HG02642 (cell line): ENCODE results near the gene CADM2.

ENCODE experiments used
- ATAC-seq: cut with Tn5 transposase; IDR thresholded peaks from one replicate; pipeline ENCODE4 v1.9.1; 2021; ENCODE audit warnings: mild to moderate bottlenecking; ENCODE audit not compliant: unreplicated experiment, poor library complexity

Gene CADM2

GRCh38 chr3:84983490-84983889 lies 24.7 kb downstream of the CADM2 start:
- no peak for ATAC-seq

- ATAC-seq, result no peak
Measured at GRCh38 chr3:84984429-84984828, 25.6 kb downstream of the CADM2 start.

GRCh38 chr3:84985795-84986194 lies 27.0 kb downstream of the CADM2 start:
- no peak for ATAC-seq

GRCh38 chr3:84987706-84988504 lies 29.1 kb downstream of the CADM2 start:
- ATAC-seq, result no peak

GRCh38 chr3:84989102-84989501 lies 30.3 kb downstream of the CADM2 start:
- ATAC-seq, result no peak

- ATAC-seq, result no peak
Measured at GRCh38 chr3:84991422-84991900, 32.7 kb downstream of the CADM2 start.

- no peak for ATAC-seq
Measured at GRCh38 chr3:84993956-84994355, 35.2 kb downstream of the CADM2 start.

- no peak for ATAC-seq
Measured at GRCh38 chr3:84998545-84998944, 39.8 kb downstream of the CADM2 start.

GRCh38 chr3:85003479-85003878 lies 44.7 kb downstream of the CADM2 start:
- ATAC-seq, result no peak

- no peak for ATAC-seq
Measured at GRCh38 chr3:85004147-85004546, 45.4 kb downstream of the CADM2 start.

DNA sequence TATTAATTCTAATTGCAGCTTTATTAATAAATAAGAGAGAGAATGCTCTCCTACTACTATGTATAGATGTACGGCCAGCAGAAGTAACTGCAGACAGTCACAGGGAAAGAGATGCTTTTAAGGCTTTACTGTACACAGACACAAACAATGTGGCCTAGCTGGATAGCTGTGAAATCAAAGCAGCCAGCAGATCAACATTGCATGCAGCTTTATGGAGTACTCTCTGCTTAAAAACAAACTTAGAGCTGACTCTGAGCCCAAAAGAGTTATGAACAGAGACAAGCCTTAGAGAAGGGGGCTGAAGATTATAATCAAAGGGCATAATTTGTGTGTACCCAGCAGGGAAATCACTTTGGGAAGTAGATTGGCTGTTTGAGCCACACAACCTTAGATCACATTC lies 47.2 kb downstream of the CADM2 start:
- ATAC-seq, result no peak

- no peak for ATAC-seq
Measured at GRCh38 chr3:85007195-85008094, 48.7 kb downstream of the CADM2 start.

DNA sequence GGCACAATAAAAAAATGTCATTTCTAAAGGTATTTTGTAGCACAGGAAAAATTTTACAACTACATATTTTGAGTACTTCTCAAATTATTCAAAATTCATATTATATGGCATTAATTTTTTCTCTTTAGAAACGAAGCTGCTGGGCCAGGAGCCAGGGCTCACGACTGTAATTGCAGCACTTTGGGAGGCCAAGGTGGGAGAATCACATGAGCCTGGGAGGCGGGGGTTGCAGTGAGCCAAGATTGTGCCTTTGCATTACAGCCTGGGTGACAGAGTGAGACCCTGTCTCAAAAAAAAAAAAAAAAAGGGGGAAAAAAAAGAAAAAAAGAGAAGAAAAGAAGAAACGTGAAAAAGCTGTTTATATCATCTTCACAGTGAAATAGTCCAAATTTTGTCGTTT lies 62.0 kb downstream of the CADM2 start:
- no peak for ATAC-seq

- no peak for ATAC-seq
Measured at GRCh38 chr3:85030052-85030451, 71.3 kb downstream of the CADM2 start.

DNA sequence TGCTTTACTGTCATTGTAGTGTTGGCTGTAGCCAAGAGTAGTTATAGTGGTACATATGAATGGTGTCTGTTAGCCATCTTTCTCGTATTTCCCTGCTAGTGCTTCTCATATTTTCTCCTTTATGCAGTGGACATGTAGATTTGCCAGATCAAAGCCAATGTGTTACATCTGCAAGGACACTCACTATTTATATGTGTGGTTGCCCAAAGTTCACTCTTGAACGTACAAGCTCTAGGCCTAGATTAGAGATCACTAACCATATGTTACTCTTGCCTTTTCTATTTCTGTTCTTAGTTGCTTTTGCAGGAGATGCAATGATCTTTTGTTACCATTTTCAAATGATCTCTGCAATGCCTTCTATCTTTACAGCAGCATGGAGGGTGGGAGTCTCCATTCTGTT lies 78.4 kb downstream of the CADM2 start:
- ATAC-seq, result no peak

DNA sequence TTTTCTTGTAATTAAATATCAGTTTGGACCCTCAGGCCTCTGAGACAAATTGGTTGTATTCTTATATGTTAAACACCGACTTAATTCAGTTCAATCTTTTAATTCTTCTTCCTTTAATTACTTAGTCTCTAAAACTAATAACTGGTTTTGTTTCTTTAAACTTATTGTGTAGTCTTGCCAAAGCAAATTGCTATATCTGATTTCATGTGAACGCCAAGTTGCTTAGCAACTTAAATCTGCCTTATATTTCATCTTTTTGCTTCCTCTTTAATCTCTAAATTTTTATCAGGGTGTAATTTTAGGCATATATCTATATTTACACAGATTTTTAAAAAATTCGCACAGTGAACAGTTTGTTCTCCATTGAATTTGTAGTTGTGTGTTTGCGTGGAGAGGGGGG lies 82.2 kb downstream of the CADM2 start:
- ATAC-seq, result no peak

GRCh38 chr3:85041562-85042055 lies 82.8 kb downstream of the CADM2 start:
- ATAC-seq, result no peak

DNA sequence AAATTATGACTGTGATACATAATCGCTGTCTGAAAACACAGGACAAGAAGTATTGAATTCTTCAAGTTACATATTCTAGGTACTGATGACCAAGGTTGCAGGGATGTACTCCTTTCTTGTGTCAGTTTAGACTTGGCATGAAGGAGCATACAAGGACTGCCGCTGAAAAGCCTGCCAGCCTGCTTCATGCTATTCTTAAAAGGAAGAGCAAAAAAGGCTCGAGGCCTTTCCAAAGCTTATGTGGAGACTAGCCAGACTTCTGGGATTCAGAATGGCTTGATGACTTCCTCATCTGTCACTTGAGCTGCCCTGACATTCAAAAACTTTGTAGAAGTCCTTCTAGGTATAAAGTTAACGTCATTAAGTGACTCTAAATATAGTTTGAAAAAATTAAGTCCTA lies 92.0 kb downstream of the CADM2 start:
- no peak for ATAC-seq

- ATAC-seq, result no peak
Measured at GRCh38 chr3:85051786-85052185, 93.0 kb downstream of the CADM2 start.

GRCh38 chr3:85053626-85054025 lies 94.8 kb downstream of the CADM2 start:
- ATAC-seq, result no peak

- ATAC-seq, result no peak
Measured at GRCh38 chr3:85054579-85054978, 95.8 kb downstream of the CADM2 start.
